Keratinocyte (primary cell): ENCODE results near the gene CCDC77. TPM values are rescaled to one million over a fixed set of nuclear protein-coding genes. Genes with fewer than 3 reads are reported as not detected.

ENCODE experiments used
- DNase-seq: peaks from one replicate; pipeline ENCODE4 v3.0.0-alpha.2; 2011; ENCODE audit warnings: low read depth, missing footprints, low spot score
- FAIRE-seq: peaks from 2 replicates; lab custom pipeline; 2011; peaks lifted over from hg19 to GRCh38; lab: Jason Lieb, UNC
- H2AFZ ChIP-seq: 2 replicates; pipeline ENCODE4 v1.6.0; 2012; ENCODE audit warnings: low read length, control low read depth, inconsistent platforms; ENCODE audit not compliant: control insufficient read depth
- H3K27ac ChIP-seq: 2 replicates; pipeline ENCODE4 v1.5.1; 2011; ENCODE audit warnings: low read length; ENCODE audit not compliant: control insufficient read depth, insufficient read depth
- H3K27me3 ChIP-seq: 3 replicates; pipeline ENCODE4 v1.6.0; 2011; ENCODE audit warnings: low read length; ENCODE audit not compliant: control insufficient read depth, insufficient read depth; ENCODE audit errors: extremely low read depth
- H3K36me3 ChIP-seq, 2 experiments: 2 replicates in 1 of 2; 3 replicates in 1 of 2; pipeline ENCODE4 v1.5.1; 2011; ENCODE audit warnings: low read length in 2 of 2, mild to moderate bottlenecking in 1 of 2; ENCODE audit not compliant: control insufficient read depth in 2 of 2, insufficient read depth in 2 of 2; ENCODE audit errors: extremely low read depth in 1 of 2
- H3K4me1 ChIP-seq: 3 replicates; pipeline ENCODE4 v1.5.1; 2011; ENCODE audit warnings: low read length; ENCODE audit not compliant: control insufficient read depth, insufficient read depth; ENCODE audit errors: extremely low read depth
- H3K4me2 ChIP-seq: 3 replicates; pipeline ENCODE4 v1.6.0; 2011; ENCODE audit warnings: low read depth, low read length; ENCODE audit not compliant: control insufficient read depth, insufficient read depth; ENCODE audit errors: extremely low read depth
- H3K4me3 ChIP-seq, 3 experiments: fragments of 200-600 bp in 1 of 3; sonication (generic) in 1 of 3; 2 replicates in 2 of 3; 3 replicates in 1 of 3; pipeline ENCODE4 v1.5.1; 2011 to 2016; ENCODE audit warnings: low read length in 3 of 3, mild to moderate bottlenecking in 3 of 3, control low read depth in 2 of 3, inconsistent platforms in 1 of 3, low read depth in 1 of 3, mixed read lengths in 1 of 3, mixed run types in 1 of 3, moderate library complexity in 1 of 3; ENCODE audit not compliant: control insufficient read depth in 2 of 3, insufficient read depth in 2 of 3; ENCODE audit errors: extremely low read depth in 1 of 3
- H3K79me2 ChIP-seq: 2 replicates; pipeline ENCODE4 v1.6.0; 2012; ENCODE audit warnings: low read length; ENCODE audit not compliant: control insufficient read depth, insufficient read depth
- H3K9ac ChIP-seq: 3 replicates; pipeline ENCODE4 v1.6.0; 2011; ENCODE audit warnings: low read length; ENCODE audit not compliant: control insufficient read depth, insufficient read depth; ENCODE audit errors: extremely low read depth
- H3K9me1 ChIP-seq: 3 replicates; pipeline ENCODE4 v1.6.0; 2011; ENCODE audit warnings: low read length; ENCODE audit not compliant: control insufficient read depth, insufficient read depth; ENCODE audit errors: extremely low read depth
- H3K9me3 ChIP-seq: 2 replicates; pipeline ENCODE4 v1.5.1; 2012; ENCODE audit warnings: low read depth, low read length; ENCODE audit not compliant: control insufficient read depth
- H4K20me1 ChIP-seq: 3 replicates; pipeline ENCODE4 v1.6.0; 2011; ENCODE audit warnings: low read length; ENCODE audit not compliant: control insufficient read depth, insufficient read depth; ENCODE audit errors: extremely low read depth
- EZH2 ChIP-seq: IDR thresholded peaks from one replicate; pipeline ENCODE4 v1.6.1; 2012; ENCODE audit warnings: inconsistent platforms, mild to moderate bottlenecking, low read length, moderate library complexity
- dilution Hi-C: fragments of 300-500 bp; cut with MboI; formaldehyde crosslinking; loops from one replicate; pipeline ENCODE4 v1.7.0; 2020; ENCODE audit warnings: low sequenced_read_pairs; ENCODE audit not compliant: extremely low pct_ligation_motif_present
- polyA plus RNA-seq, 5 experiments: library from polyadenylated mRNA; depleted of rRNA in 3 of 5; stranded (reverse) in 3 of 5; stranded (forward) in 1 of 5; unstranded in 1 of 5; fragments of >200 nt; gene quantifications; 1 replicate in 1 of 5; 2 replicates in 3 of 5; 3 replicates in 1 of 5; pipeline versions ENCODE4 v1.2.1 to v1.2.3, GENCODE V29; 2011 to 2012; ENCODE audit warnings: missing spikeins in 2 of 5, low read depth in 1 of 5, low replicate concordance in 1 of 5
- TF ChIP-seq, protein P1 (sequence below), 3 experiments: IDR thresholded peaks in 1 of 3; conservative IDR thresholded peaks in 1 of 3; optimal IDR thresholded peaks in 1 of 3; 2 replicates in 2 of 3; 3 replicates in 1 of 3; pipeline versions ENCODE3 to v1.5.1; 2011; ENCODE audit warnings: low read length in 3 of 3, mild to moderate bottlenecking in 3 of 3, moderate library complexity in 2 of 3, control low read depth in 1 of 3, inconsistent platforms in 1 of 3; ENCODE audit not compliant: insufficient read depth in 2 of 3; ENCODE audit errors: extremely low read depth in 1 of 3

CCDC77 gene
- polyA plus RNA-seq, 1 donor (not counting 4 experiments of a cell fraction or from before 2014, with no cell fraction given): 8.3 TPM

GRCh38 chr12:400828-401227 lies 616 bp upstream of the CCDC77 start:
- dilution Hi-C loops: no loop called here
- Histone ChIP-seq H3K36me3 (peaks cover 0 to under 1% of the 10 kb centered on the region in 2 experiments), H3K79me2 (no peaks in the 10 kb centered on the region), H3K9me3 (no peaks in the 10 kb centered on the region), H3K4me2 (peak overlapping the region; percentile 88), H3K4me1 (peaks cover 11% of the 10 kb centered on the region), H3K4me3 (peak overlapping the region; percentile 78 to 95 (median 86)), H2AFZ (peak overlapping the region; percentile 61), H3K27me3 (no peaks in the 10 kb centered on the region), H3K9ac (peak overlapping the region; percentile 5), H4K20me1 (no peaks in the 10 kb centered on the region), H3K9me1 (no peaks in the 10 kb centered on the region), H3K27ac (no peak overlapping the region)
- TF ChIP-seq, protein P1, sequence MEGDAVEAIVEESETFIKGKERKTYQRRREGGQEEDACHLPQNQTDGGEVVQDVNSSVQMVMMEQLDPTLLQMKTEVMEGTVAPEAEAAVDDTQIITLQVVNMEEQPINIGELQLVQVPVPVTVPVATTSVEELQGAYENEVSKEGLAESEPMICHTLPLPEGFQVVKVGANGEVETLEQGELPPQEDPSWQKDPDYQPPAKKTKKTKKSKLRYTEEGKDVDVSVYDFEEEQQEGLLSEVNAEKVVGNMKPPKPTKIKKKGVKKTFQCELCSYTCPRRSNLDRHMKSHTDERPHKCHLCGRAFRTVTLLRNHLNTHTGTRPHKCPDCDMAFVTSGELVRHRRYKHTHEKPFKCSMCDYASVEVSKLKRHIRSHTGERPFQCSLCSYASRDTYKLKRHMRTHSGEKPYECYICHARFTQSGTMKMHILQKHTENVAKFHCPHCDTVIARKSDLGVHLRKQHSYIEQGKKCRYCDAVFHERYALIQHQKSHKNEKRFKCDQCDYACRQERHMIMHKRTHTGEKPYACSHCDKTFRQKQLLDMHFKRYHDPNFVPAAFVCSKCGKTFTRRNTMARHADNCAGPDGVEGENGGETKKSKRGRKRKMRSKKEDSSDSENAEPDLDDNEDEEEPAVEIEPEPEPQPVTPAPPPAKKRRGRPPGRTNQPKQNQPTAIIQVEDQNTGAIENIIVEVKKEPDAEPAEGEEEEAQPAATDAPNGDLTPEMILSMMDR (optimal IDR thresholded peaks at IDR 0.05 in 1 of 3, IDR thresholded peaks at IDR 0.05 in 1 of 3, conservative IDR thresholded peaks at IDR 0.05 in 1 of 3; ENCODE audit: extremely low read depth in 1 of 3, insufficient read depth in 2 of 3, low read length in 3 of 3): no peak
- TF ChIP-seq EZH2: no peak
- DNase-seq (no peak), FAIRE-seq (no peak)

- Histone ChIP-seq H2AFZ (peak overlapping the region; percentile 99), H3K27ac (peak overlapping the region; percentile 80), H3K4me2 (peak overlapping the region; percentile 88), H3K4me3 (peak overlapping the region; percentile 78 to 95 (median 86)), H3K9me1 (no peaks in the 10 kb centered on the region), H3K9ac (peak overlapping the region; percentile 90), H3K9me3 (no peaks in the 10 kb centered on the region), H4K20me1 (no peaks in the 10 kb centered on the region), H3K4me1 (peaks cover 13% of the 10 kb centered on the region), H3K36me3 (peaks cover 0 to 3% of the 10 kb centered on the region in 2 experiments), H3K27me3 (no peaks in the 10 kb centered on the region), H3K79me2 (no peaks in the 10 kb centered on the region)
- DNase-seq: no peak
- dilution Hi-C loops: no loop called here
- no peak for TF ChIP-seq EZH2
- TF ChIP-seq, protein P1 (optimal IDR thresholded peaks at IDR 0.05 in 1 of 3, IDR thresholded peaks at IDR 0.05 in 1 of 3, conservative IDR thresholded peaks at IDR 0.05 in 1 of 3; ENCODE audit: extremely low read depth in 1 of 3, insufficient read depth in 2 of 3, low read length in 3 of 3): peak; percentile 36 to 47 (median 41)
- peak; percentile 53 for FAIRE-seq
These were observed 565 bp downstream of the CCDC77 start for GRCh38 chr12:402029-402389.
